GM12878 (cell line): ENCODE measurements around the gene HNRNPA0. TPM values are rescaled to one million over a fixed set of nuclear protein-coding genes. Genes with fewer than 3 reads are reported as not detected.

Experiments used
- ATAC-seq: fragments of 200-7000 bp; cut with Tn5 transposase; 3 replicates; pipeline ENCODE4 v1.9.1; 2020; ENCODE audit warnings: mild to moderate bottlenecking, moderate library complexity
- BruUV-seq: library from RNA; stranded (reverse); fragments of 400-500 nt; replicated peaks from 2 replicates; lab custom pipeline; 2021; lab: Mats Ljungman, UMichigan
- CTCF ChIA-PET: fragments of 300-600 bp; sonication (Branson Sonifier 250); formaldehyde crosslinking; extraction: SDS; loops from one replicate; lab custom pipeline; 2021; ENCODE audit warnings: inconsistent platforms; lab: Yijun Ruan, JAX
- POLR2A ChIA-PET: fragments of 350-600 bp; formaldehyde crosslinking; extraction: SDS; loops from one replicate; lab custom pipeline; 2021; ENCODE audit warnings: inconsistent platforms; lab: Charles Lee
- RAD21 ChIA-PET: fragments of 300-600 bp; sonication (Branson Sonifier 250); formaldehyde crosslinking; loops from one replicate; lab custom pipeline; 2023; ENCODE audit warnings: antibody characterized with exemption; ENCODE audit not compliant: unreplicated experiment; lab: Charles Lee
- SMC1A ChIA-PET: fragments of 300-600 bp; sonication (Branson Sonifier 250); formaldehyde crosslinking; loops from one replicate; lab custom pipeline; 2023; ENCODE audit not compliant: unreplicated experiment, uncharacterized antibody; lab: Charles Lee
- DNase-seq: peaks from one replicate; pipeline ENCODE4 v3.0.0-alpha.2; 2011; ENCODE audit warnings: low read depth, low spot score
- FAIRE-seq: peaks from 3 replicates; lab custom pipeline; 2011; peaks lifted over from hg19 to GRCh38; lab: Jason Lieb, UNC
- H2AFZ ChIP-seq: 2 replicates; pipeline ENCODE4 v1.6.0; 2011; ENCODE audit warnings: low read depth, low read length, control low read depth; ENCODE audit not compliant: control insufficient read depth
- H3K27ac ChIP-seq: 2 replicates; pipeline ENCODE4 v1.5.1; 2011; ENCODE audit warnings: control low read depth; ENCODE audit not compliant: control insufficient read depth, insufficient read depth
- H3K27me3 ChIP-seq, 2 experiments: replicated peaks in 1 of 2; 2 replicates each; pipeline versions ENCODE4 v1.6.0 to v1.6.1; 2011; ENCODE audit warnings: low read length in 1 of 2; ENCODE audit not compliant: control insufficient read depth in 2 of 2, insufficient read depth in 2 of 2
- H3K36me3 ChIP-seq, 2 experiments: 2 replicates each; pipeline ENCODE4 v1.5.1; 2011; ENCODE audit warnings: low read length in 1 of 2; ENCODE audit not compliant: control insufficient read depth in 2 of 2, insufficient read depth in 2 of 2
- H3K4me1 ChIP-seq: 2 replicates; pipeline ENCODE4 v1.6.1; 2011; ENCODE audit warnings: mild to moderate bottlenecking, low read length, moderate library complexity, mixed read lengths; ENCODE audit not compliant: control insufficient read depth, insufficient read depth
- H3K4me2 ChIP-seq: 2 replicates; pipeline ENCODE4 v1.6.0; 2011; ENCODE audit warnings: control low read depth; ENCODE audit not compliant: control insufficient read depth, insufficient read depth
- H3K4me3 ChIP-seq: fragments of 200-600 bp; sonication (generic); 2 replicates; pipeline ENCODE4 v1.5.1; 2016
- H3K79me2 ChIP-seq: 2 replicates; pipeline ENCODE4 v1.6.0; 2011; ENCODE audit warnings: low read length; ENCODE audit not compliant: control insufficient read depth, insufficient read depth
- H3K9ac ChIP-seq: 2 replicates; pipeline ENCODE4 v1.8.0; 2011; ENCODE audit warnings: low read length, control low read depth, mixed read lengths; ENCODE audit not compliant: control insufficient read depth, insufficient read depth
- H3K9me3 ChIP-seq: replicated peaks from 3 replicates; pipeline ENCODE4 v1.5.1; 2011; ENCODE audit warnings: mild to moderate bottlenecking, low read length; ENCODE audit not compliant: control insufficient read depth, insufficient read depth
- H4K20me1 ChIP-seq: 2 replicates; pipeline ENCODE4 v1.6.0; 2011; ENCODE audit not compliant: control insufficient read depth, insufficient read depth
- DPF2 ChIP-seq: fragments of 450-650 bp; IDR thresholded peaks from 2 replicates; pipeline ENCODE4 v1.6.1; 2017; ENCODE audit warnings: mild to moderate bottlenecking
- IKZF1 ChIP-seq: fragments of 450-650 bp; conservative IDR thresholded peaks from 2 replicates; pipeline ENCODE4 v1.6.1; 2017; ENCODE audit warnings: antibody characterized with exemption, mild to moderate bottlenecking
- WGBS: methylation state at CpG from one replicate; pipeline ENCODE4 v1.1.6; 2016; ENCODE audit warnings: low lambda C conversion rate; ENCODE audit not compliant: insufficient replicate concordance, insufficient coverage; ENCODE audit errors: missing lambda C conversion rate; 5-methylcytosine and 5-hydroxymethylcytosine counted together
- in situ Hi-C: fragments of 300-500 bp; cut with MboI; formaldehyde crosslinking; loops from 9 replicates; pipeline ENCODE4 v1.14.3; 2018; ENCODE audit warnings: mixed read lengths
- intact Hi-C: fragments of 100-400 bp; cut with micrococcal nuclease; formaldehyde crosslinking; loops from one replicate; pipeline ENCODE4 v1.14.2; 2022; ENCODE audit not compliant: unreplicated experiment
- polyA plus RNA-seq, 11 experiments: library from polyadenylated mRNA; depleted of rRNA in 4 of 11; unstranded in 6 of 11; stranded (reverse) in 5 of 11; fragments of >200 nt; fragmentation: Nextera tagmentation in 4 of 11; fragmentation: Illumina TruSeq in 1 of 11; extraction: Ambion mirVana in 4 of 11; extraction: Trizol in 1 of 11; gene quantifications; 1 replicate in 1 of 11; 2 replicates in 10 of 11; pipeline versions ENCODE4 v1.2.1 to v1.2.3, GENCODE V29; 2011 to 2016; ENCODE audit warnings: inconsistent platforms in 2 of 11, missing spikeins in 2 of 11, low read depth in 1 of 11
- total RNA-seq, 4 experiments: library from RNA; depleted of rRNA in 3 of 4; stranded (reverse); fragments of >200 nt in 3 of 4; fragmentation: Illumina TruSeq in 1 of 4; extraction: Trizol in 1 of 4; gene quantifications; 2 replicates each; pipeline versions ENCODE4 v1.2.1 to v1.2.3, GENCODE V29; 2013 to 2021
- TF ChIP-seq, protein P1 (sequence below): fragments of 450-650 bp; IDR thresholded peaks from 2 replicates; pipeline ENCODE4 v1.6.1; 2017; ENCODE audit warnings: low read depth, mild to moderate bottlenecking, moderate library complexity
- TF ChIP-seq, protein P2 (sequence below): IDR thresholded peaks from 2 replicates; pipeline ENCODE4 v1.6.1; 2011; ENCODE audit warnings: low read depth, low read length, improper control_type of control experiment, borderline replicate concordance

HNRNPA0 gene
- total and polyA plus RNA-seq, 10 of the 15 experiments (the other 5 are each of a cell fraction or from before 2014, with no cell fraction given) = 6.3 to 45.0 (median 12.5) TPM

DNA sequence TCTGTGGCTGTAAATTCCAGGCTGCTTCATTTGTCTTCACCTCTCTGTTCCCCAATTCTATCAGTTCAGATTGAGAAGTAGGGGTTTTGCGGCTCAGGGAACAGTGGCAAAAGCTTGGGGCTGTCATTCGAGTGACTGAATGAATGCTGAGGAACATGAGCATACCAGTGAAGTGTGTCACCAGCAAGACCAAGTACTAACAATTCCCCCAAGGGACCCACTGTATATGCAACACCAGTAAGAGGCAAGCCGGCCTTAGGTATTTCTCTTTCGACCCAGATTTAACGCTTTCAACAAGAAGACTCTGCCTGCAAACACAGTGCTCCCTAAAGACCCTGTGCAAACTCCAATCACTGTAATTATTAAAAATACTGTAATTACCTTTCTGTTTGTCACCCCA, 44.1 kb downstream of the HNRNPA0 start (continued):
- TF ChIP-seq, protein P1, sequence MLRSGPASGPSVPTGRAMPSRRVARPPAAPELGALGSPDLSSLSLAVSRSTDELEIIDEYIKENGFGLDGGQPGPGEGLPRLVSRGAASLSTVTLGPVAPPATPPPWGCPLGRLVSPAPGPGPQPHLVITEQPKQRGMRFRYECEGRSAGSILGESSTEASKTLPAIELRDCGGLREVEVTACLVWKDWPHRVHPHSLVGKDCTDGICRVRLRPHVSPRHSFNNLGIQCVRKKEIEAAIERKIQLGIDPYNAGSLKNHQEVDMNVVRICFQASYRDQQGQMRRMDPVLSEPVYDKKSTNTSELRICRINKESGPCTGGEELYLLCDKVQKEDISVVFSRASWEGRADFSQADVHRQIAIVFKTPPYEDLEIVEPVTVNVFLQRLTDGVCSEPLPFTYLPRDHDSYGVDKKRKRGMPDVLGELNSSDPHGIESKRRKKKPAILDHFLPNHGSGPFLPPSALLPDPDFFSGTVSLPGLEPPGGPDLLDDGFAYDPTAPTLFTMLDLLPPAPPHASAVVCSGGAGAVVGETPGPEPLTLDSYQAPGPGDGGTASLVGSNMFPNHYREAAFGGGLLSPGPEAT = no peak
- no peak for TF ChIP-seq DPF2
- TF ChIP-seq, protein P2, sequence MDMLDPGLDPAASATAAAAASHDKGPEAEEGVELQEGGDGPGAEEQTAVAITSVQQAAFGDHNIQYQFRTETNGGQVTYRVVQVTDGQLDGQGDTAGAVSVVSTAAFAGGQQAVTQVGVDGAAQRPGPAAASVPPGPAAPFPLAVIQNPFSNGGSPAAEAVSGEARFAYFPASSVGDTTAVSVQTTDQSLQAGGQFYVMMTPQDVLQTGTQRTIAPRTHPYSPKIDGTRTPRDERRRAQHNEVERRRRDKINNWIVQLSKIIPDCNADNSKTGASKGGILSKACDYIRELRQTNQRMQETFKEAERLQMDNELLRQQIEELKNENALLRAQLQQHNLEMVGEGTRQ = no peak

DNA sequence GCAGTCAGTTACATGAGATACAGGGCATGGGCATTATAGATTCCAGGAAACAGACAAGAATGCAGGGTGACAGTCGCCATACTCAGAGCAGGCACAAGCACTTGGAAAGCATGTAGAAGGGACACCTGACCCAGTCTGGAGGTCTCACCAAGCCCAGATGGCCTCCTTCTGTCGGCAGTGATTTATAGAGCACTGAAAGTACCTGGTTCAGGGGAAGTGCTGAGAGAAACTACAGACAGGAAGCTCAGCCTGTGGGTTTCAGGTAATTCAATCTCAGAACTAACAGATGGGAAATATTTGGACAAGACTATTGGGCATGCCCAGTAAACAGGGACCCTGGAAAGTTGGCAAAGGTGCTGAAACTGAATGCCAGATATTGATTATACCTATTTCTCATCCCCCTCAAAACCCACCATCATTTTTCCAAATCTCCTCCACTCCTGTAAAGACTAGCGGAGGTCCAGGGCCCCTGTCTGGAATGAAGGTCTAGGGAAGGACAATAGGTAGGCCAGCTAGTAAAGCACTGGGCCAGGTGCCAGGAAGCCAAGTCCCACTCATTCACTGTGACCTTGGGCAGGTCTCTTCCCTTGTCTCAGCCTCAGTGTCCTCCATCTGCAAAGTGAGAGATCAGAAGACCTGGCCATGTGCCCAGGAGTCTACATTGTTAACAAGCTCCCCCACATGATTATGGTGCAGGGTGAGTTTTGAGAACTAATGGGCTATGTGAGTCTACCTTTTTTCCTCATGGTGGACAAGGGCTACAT, 45.2 kb downstream of the HNRNPA0 start:
- CTCF ChIA-PET = interaction anchor here (1.3 kb wide), 2 partner anchors 12 to 79 kb away, joined by 3 read pairs; no protein-coding TSS in a partner anchor
- no peak overlapping the region for H3K9ac ChIP-seq
- peaks cover 3% of the 10 kb centered on the region; the same call in 1 of the 2 replicates for H3K4me1 ChIP-seq
- no peak overlapping the region for H3K4me2 ChIP-seq
- 85% methylated on average over 3 of the region's 3 CpGs for WGBS
- RAD21 ChIA-PET = no interaction called here
- DNase-seq = no peak
- H3K36me3 ChIP-seq = 0 out of 4 replicates have a peak, but pooled peaks cover 0 to 2% of the 10 kb centered on the region in 2 experiments
- no peaks in the 10 kb centered on the region; the same call in 2 of the 3 replicates for H3K9me3 ChIP-seq
- POLR2A ChIA-PET = no interaction called here
- no peaks in the 10 kb centered on the region for H3K27me3 ChIP-seq
- BruUV-seq = no TSS peak
- H3K27ac ChIP-seq = no peak overlapping the region
- intact Hi-C loops (no loop called here), in situ Hi-C loops (no loop called here)
- no peak for TF ChIP-seq IKZF1
- H4K20me1 ChIP-seq = no peaks in the 10 kb centered on the region
- H2AFZ ChIP-seq = no peak overlapping the region
- SMC1A ChIA-PET = no interaction called here
- H3K79me2 ChIP-seq = no peaks in the 10 kb centered on the region
- no peak for FAIRE-seq
- ATAC-seq = no peak
- H3K4me3 ChIP-seq = no peak overlapping the region
